Adrenal gland (tissue), 5 donors: ENCODE results near the gene MORF4L1.

Source experiments
- CTCF ChIP-seq, 6 experiments: fragments of 450-650 bp in 4 of 6; fragments of 200-600 bp in 2 of 6; sonication (generic) in 1 of 6; IDR thresholded peaks; 1 replicate in 5 of 6; 2 replicates in 1 of 6; pipeline versions ENCODE4 v1.5.1 to v1.8.0; 2016 to 2021; ENCODE audit warnings: antibody characterized with exemption in 6 of 6, mild to moderate bottlenecking in 2 of 6, moderate library complexity in 1 of 6
- POLR2A ChIP-seq, 2 donors: fragments of 450-650 bp; IDR thresholded peaks; one replicate each; pipeline ENCODE4 v1.6.1; 2017; ENCODE audit warnings: antibody characterized with exemption in 2 of 2, mild to moderate bottlenecking in 2 of 2, moderate library complexity in 1 of 2
- donor health status: DM: no; HTN: no; CAD: no.

GRCh38 chr15:78878356-78878755, 5.7 kb downstream of the MORF4L1 start:
- TF ChIP-seq CTCF (IDR thresholded peaks at IDR 0.05), result no peak
- TF ChIP-seq POLR2A (IDR thresholded peaks at IDR 0.05), result no peak
